M059J (cell line): Measurements from ENCODE around the gene CAMK1D. TPM values are rescaled to one million over a fixed set of nuclear protein-coding genes. Genes with fewer than 3 reads are reported as not detected.
"Not testable (repeated sequence)": the region's sequence is repeated elsewhere in the genome, so short reads cannot be mapped to it uniquely, and the experiment has no call there.

Source experiments
- DNase-seq: peaks from one replicate; pipeline ENCODE4 v3.0.0-alpha.2; 2012; ENCODE audit warnings: low read depth
- total RNA-seq: library from RNA; depleted of rRNA; stranded (reverse); fragments of >200 nt; shearing (Covaris generic); gene quantifications from 2 replicates; pipeline ENCODE4 v1.2.3, GENCODE V29; 2014; rRNA removed

CAMK1D gene
- 0.57 and 1.4 TPM in 2 replicates for total RNA-seq

- DNase-seq: peak; percentile 52
Observed at GRCh38 chr10:12348870-12349628, at the start of gene CAMK1D. Gene CAMK1D (plus strand): TSS chr10:12349547.

GRCh38 chr10:12301036-12301435, 48.3 kb upstream of the CAMK1D start:
- not testable (repeated sequence) for DNase-seq

DNA sequence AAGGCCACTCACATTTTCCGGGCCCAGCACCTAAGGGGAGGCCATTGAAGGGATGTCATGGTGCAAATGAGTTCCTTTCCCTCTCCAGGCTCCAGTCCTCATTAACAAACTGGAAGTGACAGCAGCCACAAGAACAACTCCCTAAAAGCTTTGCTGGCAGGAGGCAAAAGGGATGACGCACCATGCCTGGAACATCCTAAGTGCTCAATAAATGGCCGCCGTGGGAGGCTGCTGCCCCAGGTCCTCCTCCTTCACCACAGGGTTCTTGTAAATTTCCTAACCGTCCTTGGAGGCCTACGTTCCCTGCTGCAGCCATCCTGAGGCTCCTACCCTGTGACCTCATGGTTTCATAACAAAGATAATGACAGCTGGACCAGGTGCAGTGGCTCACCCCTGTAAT, 41.3 kb upstream of the CAMK1D start:
- no peak for DNase-seq

DNA sequence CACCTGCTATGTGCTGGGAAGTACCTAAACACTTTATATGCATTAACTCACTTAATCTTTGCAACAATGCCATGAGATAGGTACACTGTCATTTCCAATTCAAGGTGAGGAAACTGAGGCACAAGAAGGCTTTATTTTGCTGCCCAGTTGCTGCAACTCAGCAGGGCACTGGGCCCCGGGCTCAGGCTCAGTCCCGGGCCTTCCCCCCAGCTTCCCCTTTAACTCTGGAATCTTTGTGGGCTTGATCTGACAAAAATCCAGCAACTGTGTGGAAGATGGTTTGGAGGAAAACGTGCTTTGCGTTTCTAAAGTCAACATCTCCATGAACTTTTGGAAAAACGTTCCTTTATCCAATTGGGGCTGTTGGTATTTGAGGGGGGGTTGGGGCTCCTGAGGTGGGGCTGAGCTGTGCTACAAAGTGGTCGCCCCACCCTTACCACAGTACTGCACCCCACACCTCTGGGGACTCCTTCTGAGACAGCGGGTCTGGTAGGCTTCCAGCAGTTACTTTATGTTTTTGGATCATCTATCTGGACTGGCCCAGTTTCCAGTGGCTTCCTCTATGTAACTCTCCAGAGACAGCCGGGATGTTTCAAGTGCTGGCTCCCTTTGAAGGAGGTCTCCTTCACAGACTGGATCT, 40.5 kb upstream of the CAMK1D start:
- DNase-seq: no peak

DNA sequence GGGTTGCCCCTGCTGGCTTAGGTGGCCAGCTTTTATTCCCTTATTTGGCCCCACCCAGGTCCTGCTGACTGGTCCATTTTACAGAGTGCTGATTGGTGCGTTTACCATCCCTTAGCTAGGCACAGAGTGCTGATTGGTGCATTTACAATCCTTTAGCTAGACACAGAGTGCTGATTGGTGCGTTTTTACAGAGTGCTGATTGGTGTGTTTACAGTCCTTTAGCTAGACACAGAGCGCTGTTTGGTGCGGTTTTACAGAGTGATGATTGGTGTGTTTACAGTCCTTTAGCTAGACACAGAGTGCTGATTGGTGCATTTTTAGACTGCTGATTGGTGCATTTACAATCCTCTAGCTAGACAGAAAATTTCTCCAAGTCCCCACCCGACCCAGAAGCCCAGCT, 39.6 kb upstream of the CAMK1D start:
- DNase-seq: not testable (repeated sequence)

- DNase-seq: no peak
Observed at GRCh38 chr10:12314836-12315235, 34.5 kb upstream of the CAMK1D start.

DNA sequence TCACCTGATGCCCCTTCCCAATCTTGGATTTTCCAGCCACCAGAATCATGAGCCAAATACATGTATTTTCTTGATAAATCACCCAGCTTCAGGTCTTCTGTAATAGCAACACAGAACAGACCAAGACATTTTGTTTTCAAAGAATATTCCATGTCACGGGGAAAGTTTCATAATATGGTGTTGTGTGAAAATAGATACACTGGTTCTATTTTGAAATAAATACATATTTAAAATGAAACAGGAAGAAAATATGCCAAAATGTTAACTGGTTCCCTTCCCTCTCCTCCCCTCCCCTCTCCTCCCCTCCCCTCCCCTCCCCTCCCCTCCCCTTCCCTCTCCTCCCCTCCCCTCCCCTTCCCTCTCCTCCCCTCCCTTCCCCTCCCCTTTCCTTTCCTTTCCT, 30.3 kb upstream of the CAMK1D start:
- no peak for DNase-seq

DNA sequence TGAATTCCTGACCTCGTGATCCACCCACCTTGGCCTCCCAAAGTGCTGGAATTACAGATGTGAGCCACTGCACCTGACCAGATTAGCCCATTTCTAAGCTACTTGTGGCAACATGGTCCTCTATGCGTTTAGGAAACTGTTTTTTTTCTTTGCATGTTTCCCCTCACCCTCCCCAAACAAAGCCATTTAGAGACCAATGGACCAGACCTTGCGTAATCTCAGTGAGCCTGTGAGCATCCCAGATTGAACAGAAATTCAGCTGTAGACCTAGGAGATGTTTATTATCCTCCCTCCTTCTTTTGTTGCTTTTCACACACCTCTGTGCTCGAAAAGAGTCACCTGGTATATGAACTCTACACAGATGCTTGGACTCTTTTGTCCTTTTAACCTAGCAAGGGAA, 28.5 kb upstream of the CAMK1D start:
- DNase-seq: no peak

DNA sequence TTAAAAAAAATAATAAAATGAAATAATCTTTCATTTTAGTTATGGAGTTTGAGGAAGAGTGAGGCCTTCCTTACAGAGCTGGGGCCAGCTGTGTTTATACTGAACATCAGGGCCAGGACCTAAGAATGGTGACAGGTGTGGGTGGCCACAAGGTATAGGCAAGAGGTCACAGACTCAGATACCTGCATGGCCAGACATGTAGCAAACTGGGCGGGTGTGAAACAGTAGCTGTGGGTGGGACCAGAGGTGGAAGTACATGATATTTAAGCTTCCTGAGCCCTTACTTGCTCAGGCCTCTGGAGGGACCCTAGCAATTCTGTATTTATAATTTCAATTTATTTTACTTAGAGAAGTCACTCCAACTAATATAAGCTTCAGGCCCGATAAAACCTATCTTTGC, 27.7 kb upstream of the CAMK1D start:
- no peak for DNase-seq

- DNase-seq: no peak
Observed at GRCh38 chr10:12322583-12323131, 26.7 kb upstream of the CAMK1D start.

DNA sequence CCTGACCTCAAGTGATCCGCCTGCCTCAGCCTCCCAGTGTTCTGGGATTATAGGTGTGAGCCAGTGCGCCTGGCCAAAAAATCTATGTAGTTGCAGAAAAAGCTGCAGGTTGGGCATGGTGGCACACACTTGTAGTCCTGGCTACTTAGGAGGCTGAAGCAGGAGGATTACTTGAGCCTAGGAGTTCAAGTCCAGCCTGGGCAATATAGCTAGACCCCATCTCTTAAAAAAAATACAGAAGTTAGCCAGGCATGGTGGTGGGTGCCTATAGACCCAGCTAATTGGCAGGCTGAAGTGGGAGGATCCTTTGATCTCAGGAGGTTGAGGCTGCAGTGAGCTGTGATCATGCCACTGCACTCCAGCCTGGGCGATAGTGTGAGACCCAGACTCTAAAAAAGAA, 24.8 kb upstream of the CAMK1D start:
- no peak for DNase-seq

GRCh38 chr10:12327074-12327473, 22.3 kb upstream of the CAMK1D start:
- DNase-seq: no peak

GRCh38 chr10:12327476-12327875, 21.9 kb upstream of the CAMK1D start:
- no peak for DNase-seq

- not testable (repeated sequence) for DNase-seq
Observed at GRCh38 chr10:12328312-12328711, 21.0 kb upstream of the CAMK1D start.

DNA sequence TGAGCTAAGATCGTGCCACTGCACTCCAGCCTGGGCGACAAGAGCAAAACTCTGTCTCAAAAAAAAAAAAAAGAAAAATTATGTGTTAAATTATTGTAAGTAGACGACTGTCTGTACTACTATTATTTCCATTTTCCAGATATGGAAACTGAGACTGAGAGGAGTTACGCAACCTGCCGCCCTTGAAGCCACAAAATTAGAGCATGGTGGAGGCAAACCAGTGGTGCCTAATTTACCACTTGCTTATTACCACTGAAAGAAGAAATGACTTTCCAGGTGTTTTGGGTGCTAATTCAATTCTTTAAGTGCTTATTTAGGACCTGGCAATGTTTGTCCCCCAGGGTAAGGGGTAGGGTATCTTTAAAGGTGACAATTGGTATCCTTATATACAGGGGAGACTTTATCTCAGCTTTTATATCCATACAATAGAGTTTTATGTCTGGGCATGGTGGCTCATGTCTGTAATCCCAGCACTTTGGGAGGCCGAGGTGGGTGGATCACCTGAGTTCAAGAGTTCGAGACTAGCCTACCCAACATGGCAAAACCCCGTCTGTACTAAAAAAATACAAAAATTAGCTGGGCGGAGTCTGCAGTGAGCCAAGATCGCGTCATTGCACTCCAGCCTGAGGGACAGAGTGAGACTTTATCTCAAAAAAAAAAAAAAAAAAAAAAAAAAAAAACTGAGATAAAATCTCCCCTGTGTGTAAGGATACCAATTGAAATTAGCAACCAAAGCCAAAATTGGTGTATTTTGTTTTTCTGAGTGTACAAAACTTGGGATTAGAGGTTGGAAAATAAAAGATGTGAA, 16.6 kb upstream of the CAMK1D start:
- DNase-seq: peak; percentile 51

DNA sequence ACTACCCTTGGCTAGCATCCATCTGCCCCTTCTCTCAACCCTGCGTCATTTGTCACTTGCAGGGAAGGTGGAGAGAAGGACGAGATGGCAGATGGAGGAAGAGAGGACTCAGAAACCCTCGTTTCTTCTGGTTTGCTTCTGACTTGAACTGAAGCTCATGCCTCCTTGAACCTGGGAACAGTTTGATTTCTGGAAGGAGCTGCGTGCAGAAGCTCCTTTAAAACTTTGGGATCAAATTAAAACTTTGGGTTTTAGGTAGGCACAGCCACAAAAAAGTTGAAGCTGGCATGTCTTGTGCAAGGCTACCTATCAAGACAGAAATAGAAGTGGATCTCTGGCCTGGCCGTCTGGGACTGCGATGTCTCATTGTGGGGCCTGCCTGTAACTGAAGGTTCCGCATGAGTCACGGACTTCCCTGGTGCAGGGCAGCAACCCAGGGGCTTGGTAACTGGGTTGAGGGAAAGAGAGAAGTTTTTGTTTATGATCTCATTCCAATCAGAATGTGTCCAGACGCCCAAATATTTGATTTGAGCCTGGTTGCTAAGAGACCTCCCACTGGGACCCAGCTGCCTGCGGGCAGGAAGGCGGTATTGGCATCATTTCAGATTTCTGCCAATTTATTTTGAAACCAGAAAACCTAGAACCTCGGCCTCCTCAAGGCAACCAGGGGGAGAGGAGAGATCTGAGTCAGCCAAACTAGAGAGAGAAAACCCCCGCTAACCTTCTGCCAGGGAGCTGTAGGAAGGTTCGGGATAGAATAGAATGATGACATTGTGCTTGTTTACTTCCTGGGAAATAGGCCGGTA, 15.8 kb upstream of the CAMK1D start:
- peak; percentile 95 for DNase-seq

DNA sequence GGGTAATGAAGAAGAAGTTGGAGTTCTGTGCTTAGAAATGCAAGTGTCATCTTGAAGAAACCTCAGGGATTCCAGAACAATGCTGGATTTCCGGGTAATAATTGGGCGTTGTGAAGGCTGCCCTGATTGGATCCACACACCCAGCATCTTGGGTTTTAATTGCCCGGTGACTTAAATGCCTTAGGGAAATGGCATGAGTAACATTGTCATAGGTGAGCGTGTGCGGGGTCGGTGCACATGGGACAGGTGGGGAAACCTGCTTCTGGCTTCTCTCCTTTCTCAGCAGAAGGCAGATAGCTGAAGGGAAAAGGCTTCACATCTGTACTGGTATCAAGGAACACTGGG, 15.2 kb upstream of the CAMK1D start:
- no peak for DNase-seq

GRCh38 chr10:12335169-12335568, 14.2 kb upstream of the CAMK1D start:
- not testable (repeated sequence) for DNase-seq

GRCh38 chr10:12337453-12338372, 11.6 kb upstream of the CAMK1D start:
- peak; percentile 51 for DNase-seq

- no peak for DNase-seq
Observed at GRCh38 chr10:12338981-12339380, 10.4 kb upstream of the CAMK1D start.
